ENCODE results near the gene MYO5B. TPM values are rescaled to one million over a fixed set of nuclear protein-coding genes. Genes with fewer than 3 reads are reported as not detected.

Gene MYO5B
- total RNA-seq, 1 donor from 2014 or later = not detected

- Mint-ChIP-seq H3K4me3 (ENCODE audit: low read depth) (no peak overlapping the region), H3K9me3 (peaks cover 4% of the 10 kb centered on the region), H3K27me3 (ENCODE audit: low read depth) (peaks cover 18% of the 10 kb centered on the region), H3K27ac (no peak overlapping the region), H3K36me3 (ENCODE audit: low read depth) (no peaks in the 10 kb centered on the region), H3K4me1 (ENCODE audit: low read depth) (no peaks in the 10 kb centered on the region)
- intact Hi-C loops (cut with micrococcal nuclease) = no loop called here
- DNase-seq (ENCODE audit: low spot score) = no peak
Measured at GRCh38 chr18:49915352-49915751, 279.6 kb downstream of the MYO5B start.

- DNase-seq (ENCODE audit: low spot score) = no peak
- no peak overlapping the region for H3K27ac Mint-ChIP-seq
- no peaks in the 10 kb centered on the region for H3K27me3 Mint-ChIP-seq (ENCODE audit: low read depth)
- no peak overlapping the region for H3K4me3 Mint-ChIP-seq (ENCODE audit: low read depth)
- intact Hi-C loops (cut with micrococcal nuclease) = no loop called here
- H3K4me1 Mint-ChIP-seq (ENCODE audit: low read depth) = no peaks in the 10 kb centered on the region
- H3K9me3 Mint-ChIP-seq = peaks cover 4% of the 10 kb centered on the region
- no peaks in the 10 kb centered on the region for H3K36me3 Mint-ChIP-seq (ENCODE audit: low read depth)
Measured at GRCh38 chr18:49913221-49913620, 281.7 kb downstream of the MYO5B start.

- Mint-ChIP-seq H3K27me3 (ENCODE audit: low read depth) (no peaks in the 10 kb centered on the region), H3K9me3 (peaks cover 4% of the 10 kb centered on the region), H3K27ac (no peak overlapping the region), H3K4me1 (ENCODE audit: low read depth) (no peaks in the 10 kb centered on the region), H3K4me3 (ENCODE audit: low read depth) (no peak overlapping the region), H3K36me3 (ENCODE audit: low read depth) (no peaks in the 10 kb centered on the region)
- intact Hi-C loops (cut with micrococcal nuclease) = no loop called here
- no peak for DNase-seq (ENCODE audit: low spot score)
Measured at GRCh38 chr18:49911427-49911826, 283.5 kb downstream of the MYO5B start.

GRCh38 chr18:49910986-49911385 lies 284.0 kb downstream of the MYO5B start:
- no peak for DNase-seq (ENCODE audit: low spot score)
- Mint-ChIP-seq H3K4me3 (ENCODE audit: low read depth) (no peak overlapping the region), H3K27ac (no peak overlapping the region), H3K4me1 (ENCODE audit: low read depth) (no peaks in the 10 kb centered on the region), H3K36me3 (ENCODE audit: low read depth) (no peaks in the 10 kb centered on the region), H3K27me3 (ENCODE audit: low read depth) (no peaks in the 10 kb centered on the region), H3K9me3 (peaks cover 4% of the 10 kb centered on the region)
- intact Hi-C loops (cut with micrococcal nuclease) = no loop called here

- Mint-ChIP-seq H3K27ac (no peak overlapping the region), H3K27me3 (ENCODE audit: low read depth) (no peaks in the 10 kb centered on the region), H3K36me3 (ENCODE audit: low read depth) (no peaks in the 10 kb centered on the region), H3K9me3 (peaks cover 4% of the 10 kb centered on the region), H3K4me3 (ENCODE audit: low read depth) (no peak overlapping the region), H3K4me1 (ENCODE audit: low read depth) (peaks cover 4% of the 10 kb centered on the region)
- no peak for DNase-seq (ENCODE audit: low spot score)
- intact Hi-C loops (cut with micrococcal nuclease) = no loop called here
Measured at GRCh38 chr18:49910019-49910418, 284.9 kb downstream of the MYO5B start.

- Mint-ChIP-seq H3K36me3 (ENCODE audit: low read depth) (no peaks in the 10 kb centered on the region), H3K27ac (no peak overlapping the region), H3K9me3 (peaks cover under 1% of the 10 kb centered on the region), H3K4me3 (ENCODE audit: low read depth) (no peak overlapping the region), H3K27me3 (ENCODE audit: low read depth) (no peaks in the 10 kb centered on the region), H3K4me1 (ENCODE audit: low read depth) (peaks cover 8% of the 10 kb centered on the region)
- DNase-seq (ENCODE audit: low spot score) = no peak
- intact Hi-C loops (cut with micrococcal nuclease) = no loop called here
Measured at GRCh38 chr18:49907346-49907929, 287.5 kb downstream of the MYO5B start.

- H3K4me3 Mint-ChIP-seq (ENCODE audit: low read depth) = no peak overlapping the region
- no peaks in the 10 kb centered on the region for H3K36me3 Mint-ChIP-seq (ENCODE audit: low read depth)
- peaks cover 8% of the 10 kb centered on the region for H3K4me1 Mint-ChIP-seq (ENCODE audit: low read depth)
- H3K27me3 Mint-ChIP-seq (ENCODE audit: low read depth) = no peaks in the 10 kb centered on the region
- no peaks in the 10 kb centered on the region for H3K9me3 Mint-ChIP-seq
- no peak overlapping the region for H3K27ac Mint-ChIP-seq
- no peak for DNase-seq (ENCODE audit: low spot score)
- intact Hi-C loops (cut with micrococcal nuclease) = no loop called here
Measured at GRCh38 chr18:49905771-49906170, 289.2 kb downstream of the MYO5B start.

GRCh38 chr18:49904871-49905555 lies 289.9 kb downstream of the MYO5B start:
- Mint-ChIP-seq H3K36me3 (ENCODE audit: low read depth) (no peaks in the 10 kb centered on the region), H3K27me3 (ENCODE audit: low read depth) (no peaks in the 10 kb centered on the region), H3K9me3 (no peaks in the 10 kb centered on the region), H3K4me3 (ENCODE audit: low read depth) (no peak overlapping the region), H3K27ac (no peak overlapping the region), H3K4me1 (ENCODE audit: low read depth) (peaks cover 8% of the 10 kb centered on the region)
- intact Hi-C loops (cut with micrococcal nuclease) = no loop called here
- no peak for DNase-seq (ENCODE audit: low spot score)

GRCh38 chr18:49901862-49902340 lies 293.0 kb downstream of the MYO5B start:
- Mint-ChIP-seq H3K27ac (no peak overlapping the region), H3K4me1 (ENCODE audit: low read depth) (peaks cover 8% of the 10 kb centered on the region), H3K27me3 (ENCODE audit: low read depth) (no peaks in the 10 kb centered on the region), H3K36me3 (ENCODE audit: low read depth) (no peaks in the 10 kb centered on the region), H3K4me3 (ENCODE audit: low read depth) (no peak overlapping the region), H3K9me3 (no peaks in the 10 kb centered on the region)
- intact Hi-C loops (cut with micrococcal nuclease) = no loop called here
- DNase-seq (ENCODE audit: low spot score) = no peak

GRCh38 chr18:49899657-49900330 lies 295.2 kb downstream of the MYO5B start:
- Mint-ChIP-seq H3K27me3 (ENCODE audit: low read depth) (no peaks in the 10 kb centered on the region), H3K4me1 (ENCODE audit: low read depth) (peaks cover 2% of the 10 kb centered on the region), H3K4me3 (ENCODE audit: low read depth) (no peak overlapping the region), H3K9me3 (no peaks in the 10 kb centered on the region), H3K27ac (no peak overlapping the region), H3K36me3 (ENCODE audit: low read depth) (no peaks in the 10 kb centered on the region)
- intact Hi-C loops (cut with micrococcal nuclease) = no loop called here
- no peak for DNase-seq (ENCODE audit: low spot score)

- DNase-seq (ENCODE audit: low spot score) = peak; percentile 69
- no peaks in the 10 kb centered on the region for H3K4me1 Mint-ChIP-seq (ENCODE audit: low read depth)
- H3K4me3 Mint-ChIP-seq (ENCODE audit: low read depth) = no peak overlapping the region
- H3K27ac Mint-ChIP-seq = no peak overlapping the region
- no peaks in the 10 kb centered on the region for H3K36me3 Mint-ChIP-seq (ENCODE audit: low read depth)
- no peaks in the 10 kb centered on the region for H3K9me3 Mint-ChIP-seq
- H3K27me3 Mint-ChIP-seq (ENCODE audit: low read depth) = no peaks in the 10 kb centered on the region
- intact Hi-C loops (cut with micrococcal nuclease) = no loop called here
Measured at GRCh38 chr18:49898421-49898820, 296.5 kb downstream of the MYO5B start.

- no peaks in the 10 kb centered on the region for H3K36me3 Mint-ChIP-seq (ENCODE audit: low read depth)
- H3K9me3 Mint-ChIP-seq = no peaks in the 10 kb centered on the region
- H3K27ac Mint-ChIP-seq = no peak overlapping the region
- peaks cover 5% of the 10 kb centered on the region for H3K4me1 Mint-ChIP-seq (ENCODE audit: low read depth)
- peaks cover 5% of the 10 kb centered on the region for H3K27me3 Mint-ChIP-seq (ENCODE audit: low read depth)
- intact Hi-C loops (cut with micrococcal nuclease) = no loop called here
- H3K4me3 Mint-ChIP-seq (ENCODE audit: low read depth) = no peak overlapping the region
- no peak for DNase-seq (ENCODE audit: low spot score)
Measured at GRCh38 chr18:49894517-49895226, 300.3 kb downstream of the MYO5B start.

GRCh38 chr18:49893036-49893435 lies 301.9 kb downstream of the MYO5B start:
- Mint-ChIP-seq H3K4me1 (ENCODE audit: low read depth) (peaks cover 5% of the 10 kb centered on the region), H3K36me3 (ENCODE audit: low read depth) (no peaks in the 10 kb centered on the region), H3K9me3 (no peaks in the 10 kb centered on the region), H3K27ac (no peak overlapping the region), H3K27me3 (ENCODE audit: low read depth) (peaks cover 5% of the 10 kb centered on the region), H3K4me3 (ENCODE audit: low read depth) (no peak overlapping the region)
- no peak for DNase-seq (ENCODE audit: low spot score)
- intact Hi-C loops (cut with micrococcal nuclease) = no loop called here
